Stomach (tissue), 9 donors: ENCODE data around the gene LRMDA. TPM values are rescaled to one million over a fixed set of nuclear protein-coding genes. Genes with fewer than 3 reads are reported as not detected.
A peak's percentile ranks its signal among the peaks of the same experiment; 100 is the strongest.

Source experiments
- DNase-seq, 2 donors: peaks; one replicate each; pipeline versions ENCODE4 v3.0.0 to v3.0.0-alpha.2; 2013 to 2019
- H3K27ac ChIP-seq, 5 donors: fragments of 200-600 bp in 4 of 5; sonication (generic) in 4 of 5; one replicate each; pipeline ENCODE4 v1.5.1; 2013 to 2019; ENCODE audit warnings: mild to moderate bottlenecking in 1 of 5, moderate library complexity in 1 of 5
- H3K27me3 ChIP-seq, 3 donors: fragments of 200-600 bp; sonication (generic); one replicate each; pipeline ENCODE4 v1.5.1; 2017 to 2019; ENCODE audit warnings: mixed run types in 1 of 3
- H3K36me3 ChIP-seq, 4 donors: fragments of 200-600 bp; sonication (generic); 1 replicate in 3 of 4; 2 replicates in 1 of 4; pipeline ENCODE4 v1.5.1; 2016 to 2019
- H3K4me1 ChIP-seq, 4 donors: fragments of 200-600 bp; sonication (generic); one replicate each; pipeline ENCODE4 v1.5.1; 2016 to 2019
- H3K4me3 ChIP-seq, 4 donors: fragments of 200-600 bp; sonication (generic) in 3 of 4; one replicate each; pipeline ENCODE4 v1.5.1; 2016 to 2019; ENCODE audit warnings: mild to moderate bottlenecking in 1 of 4
- H3K9me3 ChIP-seq, 4 donors: fragments of 200-600 bp; sonication (generic); one replicate each; pipeline ENCODE4 v1.5.1; 2016 to 2019
- EP300 ChIP-seq: sonication (generic); formaldehyde crosslinking; IDR thresholded peaks from one replicate; pipeline ENCODE4 v1.6.1; 2017; ENCODE audit warnings: antibody characterized with exemption
- POLR2A ChIP-seq, 4 donors: fragments of 450-650 bp; IDR thresholded peaks; one replicate each; pipeline ENCODE4 v1.6.1; 2016; ENCODE audit warnings: antibody characterized with exemption in 4 of 4, control low read depth in 2 of 4, mild to moderate bottlenecking in 1 of 4, moderate library complexity in 1 of 4
- POLR2AphosphoS5 ChIP-seq, 3 donors: sonication (generic); formaldehyde crosslinking; IDR thresholded peaks; one replicate each; pipeline ENCODE4 v1.6.1; 2016; ENCODE audit warnings: antibody characterized with exemption in 3 of 3
- WGBS, 5 donors: extraction: QIAGEN DNeasy Blood & Tissue Kit in 3 of 5; methylation state at CpG; one replicate each; pipeline versions ENCODE4 v1.1.5 to v1.1.7; 2013 to 2018; 5-methylcytosine and 5-hydroxymethylcytosine counted together
- intact Hi-C: fragments of 100-400 bp; cut with DNase I; formaldehyde crosslinking; loops from one replicate; pipeline ENCODE4 v1.15.1; 2023; ENCODE audit warnings: low total_unique reads
- polyA plus RNA-seq, 3 donors: library from polyadenylated mRNA; stranded (reverse); fragments of 200-250 nt; gene quantifications; one replicate each; pipeline ENCODE4 v1.2.3, GENCODE V29; 2013
- total RNA-seq, 5 donors: library from RNA; depleted of rRNA; stranded (reverse); fragments of >200 nt; gene quantifications; one replicate each; pipeline versions ENCODE4 v1.1.0 to v1.2.3, GENCODE V29; 2014 to 2016
- TF ChIP-seq, protein P1 (sequence below), 7 experiments: fragments of 450-650 bp in 4 of 7; fragments of 200-600 bp in 3 of 7; sonication (generic) in 3 of 7; IDR thresholded peaks; one replicate each; pipeline ENCODE4 v1.5.1; 2016 to 2019; ENCODE audit warnings: antibody characterized with exemption in 7 of 7, control low read depth in 2 of 7, mild to moderate bottlenecking in 1 of 7
- donor health status: healthy with polysubstance abuse.
- donor health status: Bipolar disorder and iron deficiency.
- donor health status: healthy.

Gene LRMDA
- total and polyA plus RNA-seq, 8 donors = 1.3 to 30.2 (median 13.6) TPM; not detected in 1

DNA sequence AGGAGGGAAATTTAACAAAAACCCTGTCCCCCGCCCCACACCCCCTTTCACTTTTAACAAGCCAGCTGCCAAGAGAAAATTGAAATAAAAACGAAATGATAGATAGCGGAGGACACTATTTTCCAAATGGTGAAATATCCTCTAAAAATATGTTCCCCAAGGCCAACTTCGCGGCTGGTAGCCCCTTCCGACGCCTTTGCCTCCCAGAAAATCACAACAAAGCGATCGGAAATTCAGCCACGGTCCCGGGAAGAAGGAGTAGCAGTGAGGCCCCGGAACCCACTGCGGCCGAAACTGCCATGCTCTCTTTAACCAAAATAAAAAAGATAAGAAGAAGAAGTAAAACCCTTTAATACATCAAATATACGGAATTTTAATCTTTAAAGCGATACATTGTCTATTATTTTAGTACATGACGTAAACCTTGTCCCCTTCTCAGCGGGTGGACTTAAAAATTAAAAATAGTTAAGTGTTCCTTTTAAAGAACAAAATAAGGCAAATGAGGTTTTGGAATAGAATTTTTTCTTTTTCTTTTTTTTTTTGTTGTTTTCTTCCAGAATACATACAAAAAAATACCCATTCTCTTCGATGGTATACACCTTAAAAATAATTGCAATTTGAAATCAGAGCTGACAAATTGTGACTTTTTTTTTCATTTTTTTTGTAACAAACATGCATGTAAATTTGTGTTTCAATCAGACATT lies 33.8 kb upstream of the LRMDA start:
- peak overlapping the region; percentile 75 to 98 (median 87) for H3K4me3 ChIP-seq
- H3K4me1 ChIP-seq = peaks cover 7 to 39% (median 33%) of the 10 kb centered on the region in 4 donors
- DNase-seq = peak in 1 of 2 donors; percentile 61
- peak overlapping the region; percentile 82 to 99 (median 95) for H3K27ac ChIP-seq
- H3K9me3 ChIP-seq = no peaks in the 10 kb centered on the region
- intact Hi-C loops = loop anchor here (10.0 kb wide), 1 partner anchor 637 kb away; no protein-coding TSS in a partner anchor
- peaks cover 0 to 31% (median 0%) of the 10 kb centered on the region in 3 donors for H3K27me3 ChIP-seq
- H3K36me3 ChIP-seq = peaks cover 6 to 27% (median 14%) of the 10 kb centered on the region in 4 donors
- TF ChIP-seq, protein P1, sequence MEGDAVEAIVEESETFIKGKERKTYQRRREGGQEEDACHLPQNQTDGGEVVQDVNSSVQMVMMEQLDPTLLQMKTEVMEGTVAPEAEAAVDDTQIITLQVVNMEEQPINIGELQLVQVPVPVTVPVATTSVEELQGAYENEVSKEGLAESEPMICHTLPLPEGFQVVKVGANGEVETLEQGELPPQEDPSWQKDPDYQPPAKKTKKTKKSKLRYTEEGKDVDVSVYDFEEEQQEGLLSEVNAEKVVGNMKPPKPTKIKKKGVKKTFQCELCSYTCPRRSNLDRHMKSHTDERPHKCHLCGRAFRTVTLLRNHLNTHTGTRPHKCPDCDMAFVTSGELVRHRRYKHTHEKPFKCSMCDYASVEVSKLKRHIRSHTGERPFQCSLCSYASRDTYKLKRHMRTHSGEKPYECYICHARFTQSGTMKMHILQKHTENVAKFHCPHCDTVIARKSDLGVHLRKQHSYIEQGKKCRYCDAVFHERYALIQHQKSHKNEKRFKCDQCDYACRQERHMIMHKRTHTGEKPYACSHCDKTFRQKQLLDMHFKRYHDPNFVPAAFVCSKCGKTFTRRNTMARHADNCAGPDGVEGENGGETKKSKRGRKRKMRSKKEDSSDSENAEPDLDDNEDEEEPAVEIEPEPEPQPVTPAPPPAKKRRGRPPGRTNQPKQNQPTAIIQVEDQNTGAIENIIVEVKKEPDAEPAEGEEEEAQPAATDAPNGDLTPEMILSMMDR (IDR thresholded peaks at IDR 0.05) = no peak
- TF ChIP-seq POLR2AphosphoS5 (IDR thresholded peaks at IDR 0.05) (no peak), EP300 (no peak), POLR2A (IDR thresholded peaks at IDR 0.05) (no peak)
- 16 to 38% (median 34%) methylated on average over 19 of the region's 19 CpGs for WGBS, 5 donors

DNA sequence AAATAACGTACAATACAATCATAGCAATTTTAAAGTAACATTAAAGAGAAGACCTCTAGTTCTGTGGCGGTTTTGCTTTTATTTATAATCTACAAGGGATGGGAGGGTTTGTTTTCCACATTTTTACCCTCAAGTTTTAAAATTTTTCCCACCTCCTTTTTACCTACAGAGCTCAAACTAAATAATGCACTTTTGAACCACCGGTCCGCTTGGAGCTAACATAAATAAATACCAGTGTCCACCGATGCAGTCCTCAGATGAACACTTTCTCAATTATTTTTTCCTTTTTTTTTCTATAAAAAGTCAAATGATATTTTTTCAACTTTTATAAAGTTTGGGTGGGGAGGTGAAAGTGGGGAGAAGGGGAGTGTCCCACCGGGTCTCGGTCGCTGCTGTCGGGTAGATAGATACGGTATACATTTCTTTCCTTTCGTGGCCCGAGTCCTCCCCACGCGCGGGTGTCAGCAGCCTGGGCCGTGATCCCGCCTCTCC lies 33.2 kb upstream of the LRMDA start:
- Histone ChIP-seq H3K36me3 (peaks cover 6 to 27% (median 14%) of the 10 kb centered on the region in 4 donors), H3K27ac (peak overlapping the region; percentile 92 to 99 (median 96)), H3K27me3 (peaks cover 0 to 35% (median 0%) of the 10 kb centered on the region in 3 donors), H3K4me1 (peaks cover 11 to 40% (median 34%) of the 10 kb centered on the region in 4 donors), H3K4me3 (peak overlapping the region; percentile 75 to 98 (median 87)), H3K9me3 (no peaks in the 10 kb centered on the region)
- intact Hi-C loops = loop anchor here (10.0 kb wide), 1 partner anchor 637 kb away; no protein-coding TSS in a partner anchor
- TF ChIP-seq, protein P1 (IDR thresholded peaks at IDR 0.05) = no peak
- TF ChIP-seq POLR2A (IDR thresholded peaks at IDR 0.05) (no peak), POLR2AphosphoS5 (IDR thresholded peaks at IDR 0.05) (no peak), EP300 (no peak)
- WGBS, 5 donors = 14 to 41% (median 26%) methylated on average over 17 of the region's 17 CpGs
- no peak for DNase-seq

DNA sequence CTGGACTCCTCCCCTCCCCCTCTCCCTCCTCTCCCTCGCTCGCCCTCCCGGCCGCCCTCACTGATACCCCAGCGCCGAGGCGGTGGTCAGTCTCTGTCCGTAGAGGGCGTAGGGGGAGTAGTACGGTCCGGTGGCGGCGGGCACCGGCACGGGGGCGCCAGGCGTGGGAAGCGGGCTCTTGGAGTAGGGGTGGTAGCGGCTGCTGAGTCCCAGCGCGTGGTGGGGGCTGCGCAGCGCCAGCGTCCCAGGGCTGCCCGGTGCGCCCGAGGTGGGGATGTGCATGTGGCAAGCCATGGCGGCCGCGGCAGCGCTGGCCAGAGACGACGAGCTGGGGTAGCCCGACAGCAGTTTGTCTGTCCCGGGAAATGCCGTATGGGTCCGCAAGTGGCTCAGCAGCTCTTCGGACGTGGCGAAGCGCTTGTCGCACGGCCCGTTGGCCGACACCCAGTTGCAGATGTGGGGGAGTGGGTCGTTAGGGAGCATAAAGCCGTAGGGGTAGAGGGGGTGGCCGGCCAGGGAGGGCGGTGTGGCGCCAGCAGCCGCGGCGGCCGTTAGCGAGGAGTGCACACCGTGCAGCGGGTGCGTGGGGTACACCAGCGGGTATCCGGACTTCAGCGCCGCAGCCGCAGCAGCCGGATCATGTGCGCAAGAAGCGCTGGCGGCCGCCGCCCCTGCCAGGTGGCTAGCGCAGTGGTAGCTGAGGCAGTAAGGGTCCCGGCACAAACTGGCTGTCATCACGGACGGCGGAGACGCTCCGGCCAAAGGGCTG lies 32.5 kb upstream of the LRMDA start:
- TF ChIP-seq POLR2A (IDR thresholded peaks at IDR 0.05) (no peak), POLR2AphosphoS5 (IDR thresholded peaks at IDR 0.05) (peak in 1 of 3 donors; percentile 1)
- TF ChIP-seq, protein P1 (IDR thresholded peaks at IDR 0.05) = no peak
- intact Hi-C loops = loop anchor here (10.0 kb wide), 1 partner anchor 636 kb away; no protein-coding TSS in a partner anchor
- Histone ChIP-seq H3K27me3 (peaks cover 0 to 41% (median 0%) of the 10 kb centered on the region in 3 donors), H3K36me3 (peaks cover 6 to 26% (median 14%) of the 10 kb centered on the region in 4 donors), H3K27ac (peak overlapping the region; percentile 92 to 99 (median 96)), H3K4me3 (peak overlapping the region; percentile 75 to 98 (median 87)), H3K9me3 (no peaks in the 10 kb centered on the region), H3K4me1 (peaks cover 11 to 46% (median 40%) of the 10 kb centered on the region in 4 donors)
- DNase-seq = peak; percentile 48 to 69
- whole genome bisulfite sequencing, 5 donors = 16 to 56% (median 32%) methylated on average over 62 to 76 of the region's 76 CpGs
